GM23248 (cell line): ENCODE results near the gene RASGRP1.

Experiments
- EZH2 ChIP-seq: fragments of 200-600 bp; sonication (generic); IDR thresholded peaks from 2 replicates; pipeline ENCODE4 v1.6.1; 2018; ENCODE audit warnings: antibody characterized with exemption, mild to moderate bottlenecking; ENCODE audit not compliant: insufficient read depth, poor library complexity, severe bottlenecking
- EZH2phosphoT487 ChIP-seq: fragments of 200-600 bp; sonication (generic); IDR thresholded peaks from 2 replicates; pipeline ENCODE4 v1.6.1; 2018; ENCODE audit warnings: antibody characterized with exemption, moderate library complexity, mild to moderate bottlenecking, low read depth; ENCODE audit not compliant: insufficient read depth

GRCh38 chr15:38479266-38479665 lies 85.3 kb downstream of the RASGRP1 start:
- TF ChIP-seq EZH2phosphoT487 (no peak), EZH2 (no peak)
